OCI-LY1 (cell line): ENCODE measurements around the gene MBD3L3.
"Not testable (repeated sequence)": the region's sequence is repeated elsewhere in the genome, so short reads cannot be mapped to it uniquely, and the experiment has no call there.

ENCODE experiments used
- CTCF ChIP-seq: fragments of 200-600 bp; sonication (generic), shearing (Covaris generic); IDR thresholded peaks from 2 replicates; pipeline ENCODE4 v1.5.1; 2017; ENCODE audit warnings: mild to moderate bottlenecking, antibody characterized with exemption, low read length, moderate library complexity, mixed read lengths
- EZH2 ChIP-seq: fragments of 200-600 bp; sonication (generic), shearing (Covaris generic); IDR thresholded peaks from 2 replicates; pipeline ENCODE4 v1.8.0; 2017; ENCODE audit warnings: borderline replicate concordance, mixed run types, mild to moderate bottlenecking, antibody characterized with exemption, low read length, moderate library complexity, mixed read lengths

GRCh38 chr19:7041563-7041962 is 16.9 kb downstream of the MBD3L3 start:
- not testable (repeated sequence) for TF ChIP-seq CTCF, EZH2
